Measurements from ENCODE around the gene ALOX5AP. TPM values are rescaled to one million over a fixed set of nuclear protein-coding genes. Genes with fewer than 3 reads are reported as not detected.

The ALOX5AP gene
- total and polyA plus RNA-seq, 7 experiments from 2014 or later = 22.1 to 198 (median 46.9) TPM

DNA sequence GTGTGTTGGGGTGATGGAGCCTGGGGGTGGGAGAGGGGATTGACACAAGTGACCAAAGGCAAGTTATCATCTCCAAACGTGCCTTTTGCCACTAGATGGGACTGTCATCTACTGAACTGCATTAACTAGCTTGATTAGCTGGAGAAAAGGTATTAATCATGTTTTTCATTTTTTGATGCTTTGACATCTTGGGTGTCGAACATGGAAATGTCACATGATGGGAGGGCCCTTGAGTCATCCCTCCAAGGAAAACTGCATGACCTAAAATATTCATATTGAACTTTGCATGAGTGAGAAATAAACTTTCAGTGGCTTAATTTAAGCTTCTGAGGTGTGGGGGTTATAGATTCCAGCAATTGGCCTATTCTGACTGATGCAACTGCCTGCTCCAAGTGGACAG lies 73.3 kb downstream of the ALOX5AP start:
- Mint-ChIP-seq H3K4me1 (peaks cover 0 to 6% (median 3%) of the 10 kb centered on the region in 7 donors), H3K4me3 (no peak overlapping the region), H3K36me3 (no peaks in the 10 kb centered on the region), H3K27ac (no peak overlapping the region), H3K9me3 (peaks cover 0 to 3% (median 0%) of the 10 kb centered on the region in 11 donors), H3K27me3 (peaks cover 0 to 2% (median 0%) of the 10 kb centered on the region in 5 donors)
- CTCF ChIA-PET = no interaction called here
- intact Hi-C loops (cut with micrococcal nuclease) = no loop called here
- Histone ChIP-seq H3K4me3 (ENCODE audit: low read length) (no peak overlapping the region), H3K36me3 (ENCODE audit: control insufficient read depth in 2 of 3, insufficient read depth in 3 of 3, low read length in 3 of 3) (no peaks in the 10 kb centered on the region), H3K27me3 (ENCODE audit: control insufficient read depth in 2 of 2, insufficient read depth in 2 of 2, low read length in 2 of 2) (no peaks in the 10 kb centered on the region), H3K4me1 (ENCODE audit: control insufficient read depth in 2 of 2, insufficient read depth in 2 of 2, low read length in 2 of 2) (no peaks in the 10 kb centered on the region), H3K27ac (ENCODE audit: low read depth, low read length) (no peak overlapping the region), H3K9me3 (ENCODE audit: control insufficient read depth in 2 of 3, low read length in 3 of 3) (no peaks in the 10 kb centered on the region)
- ATAC-seq (no peak), DNase-seq (no peak)
- POLR2A ChIA-PET = no interaction called here

DNA sequence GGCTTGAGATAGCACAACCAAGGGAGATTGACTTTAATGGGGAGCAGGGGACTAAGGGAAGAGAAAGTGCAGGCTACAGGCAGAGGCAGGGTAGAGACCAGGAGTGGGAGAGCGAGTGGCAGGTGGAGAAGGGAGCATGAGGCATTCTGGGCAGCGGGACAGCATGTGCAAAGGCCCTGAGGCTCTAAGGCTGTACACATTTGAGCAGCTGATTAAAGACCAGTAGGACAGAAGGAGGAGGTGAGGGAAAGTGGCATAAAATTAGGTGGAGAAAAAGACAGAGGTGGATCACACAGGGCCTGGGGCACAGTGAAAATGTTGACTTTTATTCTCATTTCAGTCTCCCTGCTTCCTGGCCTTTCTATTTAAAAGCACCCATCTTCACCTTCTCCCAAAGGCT lies 74.4 kb downstream of the ALOX5AP start:
- Histone ChIP-seq H3K4me1 (ENCODE audit: control insufficient read depth in 2 of 2, insufficient read depth in 2 of 2, low read length in 2 of 2) (no peaks in the 10 kb centered on the region), H3K27ac (ENCODE audit: low read depth, low read length) (no peak overlapping the region), H3K27me3 (ENCODE audit: control insufficient read depth in 2 of 2, insufficient read depth in 2 of 2, low read length in 2 of 2) (no peaks in the 10 kb centered on the region), H3K9me3 (ENCODE audit: control insufficient read depth in 2 of 3, low read length in 3 of 3) (no peaks in the 10 kb centered on the region), H3K4me3 (ENCODE audit: low read length) (no peak overlapping the region), H3K36me3 (ENCODE audit: control insufficient read depth in 2 of 3, insufficient read depth in 3 of 3, low read length in 3 of 3) (no peaks in the 10 kb centered on the region)
- Mint-ChIP-seq H3K4me1 (peaks cover 0 to 5% (median 3%) of the 10 kb centered on the region in 7 donors), H3K4me3 (no peak overlapping the region), H3K36me3 (no peaks in the 10 kb centered on the region), H3K9me3 (peaks cover 0 to 3% (median 0%) of the 10 kb centered on the region in 11 donors), H3K27ac (no peak overlapping the region), H3K27me3 (peaks cover 0 to 6% (median 0%) of the 10 kb centered on the region in 5 donors)
- POLR2A ChIA-PET = no interaction called here
- DNase-seq = no peak
- no peak for ATAC-seq
- CTCF ChIA-PET = no interaction called here
- intact Hi-C loops (cut with micrococcal nuclease) = no loop called here

DNA sequence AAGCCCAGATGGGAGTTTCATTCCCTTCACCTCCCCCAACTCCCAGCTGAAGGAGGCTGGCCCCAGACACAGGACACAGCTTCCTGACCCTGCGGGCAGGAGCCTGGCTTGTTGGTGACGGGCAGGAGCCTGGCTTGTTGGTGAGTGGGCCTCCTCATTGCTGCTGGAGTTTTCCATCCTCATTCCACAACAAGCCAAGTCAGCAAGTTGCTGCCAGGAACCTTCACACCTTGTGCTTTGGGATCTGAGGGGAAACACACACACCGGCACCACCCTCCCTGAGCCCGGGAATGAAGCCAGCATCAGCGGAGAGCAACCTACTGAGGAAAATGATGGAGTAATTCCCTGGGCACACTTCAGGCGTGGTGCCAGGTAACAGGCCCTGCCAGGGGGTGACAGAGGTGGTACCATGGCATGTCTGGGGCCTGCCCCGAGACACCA lies 74.9 kb downstream of the ALOX5AP start:
- Histone ChIP-seq H3K9me3 (ENCODE audit: control insufficient read depth in 2 of 3, low read length in 3 of 3) (no peaks in the 10 kb centered on the region), H3K4me3 (ENCODE audit: low read length) (no peak overlapping the region), H3K4me1 (ENCODE audit: control insufficient read depth in 2 of 2, insufficient read depth in 2 of 2, low read length in 2 of 2) (no peaks in the 10 kb centered on the region), H3K27me3 (ENCODE audit: control insufficient read depth in 2 of 2, insufficient read depth in 2 of 2, low read length in 2 of 2) (no peaks in the 10 kb centered on the region), H3K27ac (ENCODE audit: low read depth, low read length) (no peak overlapping the region), H3K36me3 (ENCODE audit: control insufficient read depth in 2 of 3, insufficient read depth in 3 of 3, low read length in 3 of 3) (no peaks in the 10 kb centered on the region)
- Mint-ChIP-seq H3K36me3 (no peaks in the 10 kb centered on the region), H3K4me3 (no peak overlapping the region), H3K4me1 (peaks cover 0 to 5% (median 3%) of the 10 kb centered on the region in 7 donors), H3K27ac (no peak overlapping the region), H3K9me3 (peaks cover 0 to 3% (median 0%) of the 10 kb centered on the region in 11 donors), H3K27me3 (peaks cover 0 to 6% (median 0%) of the 10 kb centered on the region in 5 donors)
- intact Hi-C loops (cut with micrococcal nuclease) = no loop called here
- ATAC-seq = no peak
- CTCF ChIA-PET = no interaction called here
- DNase-seq = no peak
- POLR2A ChIA-PET = no interaction called here

DNA sequence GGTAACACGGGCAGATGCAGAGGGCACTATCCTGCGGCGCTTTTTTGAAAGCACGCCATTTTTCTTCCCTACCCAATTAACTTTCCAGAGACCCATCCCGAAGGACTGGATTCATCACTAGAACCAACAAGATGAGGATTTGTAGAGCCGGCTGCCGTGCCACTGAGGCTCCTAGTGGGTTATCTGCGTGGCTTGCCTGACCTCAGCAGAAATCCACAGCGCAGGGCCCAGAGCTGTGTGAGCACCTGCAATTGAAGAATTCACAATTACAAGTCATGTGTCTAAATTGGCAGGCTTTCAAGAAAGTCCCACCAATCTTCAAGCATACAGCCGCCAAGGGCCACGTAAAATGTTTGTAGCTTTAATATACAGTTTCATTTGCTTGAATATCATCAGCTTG lies 75.5 kb downstream of the ALOX5AP start:
- H3K27me3 ChIP-seq (ENCODE audit: control insufficient read depth in 2 of 2, insufficient read depth in 2 of 2, low read length in 2 of 2) = no peaks in the 10 kb centered on the region
- CTCF ChIA-PET = interaction anchor here (0.7 kb wide), 1 partner anchor 1213 kb away, joined by 3 read pairs; no protein-coding TSS in a partner anchor

More for the DNA sequence above, 75.5 kb downstream of the ALOX5AP start:
- H3K9me3 Mint-ChIP-seq = peaks cover 0 to 3% (median 0%) of the 10 kb centered on the region in 11 donors
- H3K36me3 Mint-ChIP-seq = no peaks in the 10 kb centered on the region
- Histone ChIP-seq H3K4me1 (ENCODE audit: control insufficient read depth in 2 of 2, insufficient read depth in 2 of 2, low read length in 2 of 2) (no peaks in the 10 kb centered on the region), H3K4me3 (ENCODE audit: low read length) (no peak overlapping the region), H3K36me3 (ENCODE audit: control insufficient read depth in 2 of 3, insufficient read depth in 3 of 3, low read length in 3 of 3) (no peaks in the 10 kb centered on the region), H3K9me3 (ENCODE audit: control insufficient read depth in 2 of 3, low read length in 3 of 3) (no peaks in the 10 kb centered on the region), H3K27ac (ENCODE audit: low read depth, low read length) (no peak overlapping the region)
- no peak for DNase-seq
- H3K27ac Mint-ChIP-seq = no peak overlapping the region
- intact Hi-C loops (cut with micrococcal nuclease) = no loop called here
- H3K4me1 Mint-ChIP-seq = peaks cover 0 to 5% (median 3%) of the 10 kb centered on the region in 7 donors
- no peak overlapping the region for H3K4me3 Mint-ChIP-seq
- no peak for ATAC-seq
- peaks cover 0 to 8% (median 0%) of the 10 kb centered on the region in 5 donors for H3K27me3 Mint-ChIP-seq
- POLR2A ChIA-PET = no interaction called here

Other genes starting within 250 kb of the ALOX5AP start
- 10 to 100 TPM; 22.4 to 34.7 (median 30.4) TPM for gene USPL1, start 117.6 kb upstream of the ALOX5AP start, total RNA-seq
- 10 to 100 TPM; 17.4 to 21.9 TPM for gene USPL1, start 117.6 kb upstream of the ALOX5AP start, polyA plus RNA-seq
- under 1 TPM in 1 of 5 experiments, not detected in 4; 0.17 TPM for gene MEDAG, start 170.7 kb downstream of the ALOX5AP start, total RNA-seq
- under 1 TPM in 1 of 2 donors, not detected in 1; 0.49 TPM for gene MEDAG, start 170.7 kb downstream of the ALOX5AP start, polyA plus RNA-seq
- not detected for gene TEX26, start 197.1 kb downstream of the ALOX5AP start, total RNA-seq
- gene TEX26, start 197.1 kb downstream of the ALOX5AP start, polyA plus RNA-seq = not detected